Measurements from ENCODE around the gene NOD2. TPM values are rescaled to one million over a fixed set of nuclear protein-coding genes. Genes with fewer than 3 reads are reported as not detected.

The NOD2 gene
- total RNA-seq, 1 experiment from 2014 or later: 0.07 TPM

DNA sequence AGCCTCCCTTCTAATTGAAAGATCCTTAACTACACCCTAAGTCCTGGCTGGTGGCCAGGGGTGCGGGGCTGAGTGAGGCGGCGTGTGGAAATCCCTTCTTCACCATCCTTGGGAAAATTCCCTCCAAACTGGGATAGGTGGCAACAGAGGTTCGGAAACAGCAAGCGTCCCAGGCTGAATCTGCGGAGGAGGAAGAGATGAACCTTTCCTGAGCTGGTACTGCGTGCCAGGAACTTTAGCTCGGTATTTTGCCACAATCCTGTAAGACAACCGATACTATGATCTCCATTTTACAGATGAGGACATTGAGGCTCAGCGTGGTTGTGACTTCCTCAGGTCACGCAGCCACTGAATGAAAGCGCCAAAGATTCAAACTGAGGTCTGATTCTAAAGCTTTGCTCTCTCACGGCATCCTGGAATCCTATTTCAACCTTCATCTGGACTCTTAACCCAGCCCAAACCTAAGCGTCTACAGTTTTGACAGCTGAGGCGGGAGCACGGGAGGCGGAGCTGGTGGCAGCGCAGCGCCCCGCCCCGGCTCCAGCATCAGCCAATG, 47.9 kb downstream of the NOD2 start:
- CTCF ChIA-PET: interaction anchor here (0.6 to 1.3 kb wide), 4 partner anchors 65 to 373 kb away, joined by 3 to 19 read pairs (median 4); partner anchors contain the start of gene BRD7
- BruUV-seq (replicated peaks): TSS peak; percentile 37
- Histone ChIP-seq H3K27ac (ENCODE audit: low read length) (no peak overlapping the region), H3K4me1 (ENCODE audit: insufficient read depth, low read length) (peaks cover 34% of the 10 kb centered on the region), H3K79me2 (ENCODE audit: low read length) (no peaks in the 10 kb centered on the region), H3K4me3 (ENCODE audit: low read length) (peak overlapping the region; percentile 69), H4K20me1 (ENCODE audit: low read length) (no peaks in the 10 kb centered on the region), H3K4me2 (ENCODE audit: low read length) (peak overlapping the region; percentile 95), H3K36me3 (ENCODE audit: low read depth, low read length) (no peaks in the 10 kb centered on the region), H3K27me3 (ENCODE audit: low read length) (no peaks in the 10 kb centered on the region), H2AFZ (ENCODE audit: low read length) (peak overlapping the region; percentile 94), H3K9ac (ENCODE audit: low read length) (no peak overlapping the region; the same call in 1 of the 2 replicates), H3K9me3 (ENCODE audit: low read length) (no peaks in the 10 kb centered on the region), H3K9me2 (replicated peaks; ENCODE audit: low read length) (no peaks in the 10 kb centered on the region), H3F3A (ENCODE audit: low read length, unreplicated experiment) (no peaks in the 10 kb centered on the region)
- no peak for DNase-seq
- TF ChIP-seq, protein P1, sequence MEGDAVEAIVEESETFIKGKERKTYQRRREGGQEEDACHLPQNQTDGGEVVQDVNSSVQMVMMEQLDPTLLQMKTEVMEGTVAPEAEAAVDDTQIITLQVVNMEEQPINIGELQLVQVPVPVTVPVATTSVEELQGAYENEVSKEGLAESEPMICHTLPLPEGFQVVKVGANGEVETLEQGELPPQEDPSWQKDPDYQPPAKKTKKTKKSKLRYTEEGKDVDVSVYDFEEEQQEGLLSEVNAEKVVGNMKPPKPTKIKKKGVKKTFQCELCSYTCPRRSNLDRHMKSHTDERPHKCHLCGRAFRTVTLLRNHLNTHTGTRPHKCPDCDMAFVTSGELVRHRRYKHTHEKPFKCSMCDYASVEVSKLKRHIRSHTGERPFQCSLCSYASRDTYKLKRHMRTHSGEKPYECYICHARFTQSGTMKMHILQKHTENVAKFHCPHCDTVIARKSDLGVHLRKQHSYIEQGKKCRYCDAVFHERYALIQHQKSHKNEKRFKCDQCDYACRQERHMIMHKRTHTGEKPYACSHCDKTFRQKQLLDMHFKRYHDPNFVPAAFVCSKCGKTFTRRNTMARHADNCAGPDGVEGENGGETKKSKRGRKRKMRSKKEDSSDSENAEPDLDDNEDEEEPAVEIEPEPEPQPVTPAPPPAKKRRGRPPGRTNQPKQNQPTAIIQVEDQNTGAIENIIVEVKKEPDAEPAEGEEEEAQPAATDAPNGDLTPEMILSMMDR (conservative IDR thresholded peaks at IDR 0.05; ENCODE audit: low read depth, low read length): no peak
- TF ChIP-seq EZH2 (IDR thresholded peaks at IDR 0.05; ENCODE audit: low read length, unreplicated experiment): no peak
- no peak for TF ChIP-seq EZH2phosphoT487 (IDR thresholded peaks at IDR 0.05; ENCODE audit: borderline replicate concordance, low read length)
- intact Hi-C loops (cut with micrococcal nuclease): loop anchor here (10.0 kb wide), 1 partner anchor 377 kb away; the partner anchor contains the start of gene BRD7
- ATAC-seq: no peak; the same call in 1 of the 2 replicates
- POLR2A ChIA-PET (ENCODE audit: unreplicated experiment): interaction anchor here (0.7 kb wide), 1 partner anchor 47 kb away, joined by 3 read pairs; no protein-coding TSS in a partner anchor

DNA sequence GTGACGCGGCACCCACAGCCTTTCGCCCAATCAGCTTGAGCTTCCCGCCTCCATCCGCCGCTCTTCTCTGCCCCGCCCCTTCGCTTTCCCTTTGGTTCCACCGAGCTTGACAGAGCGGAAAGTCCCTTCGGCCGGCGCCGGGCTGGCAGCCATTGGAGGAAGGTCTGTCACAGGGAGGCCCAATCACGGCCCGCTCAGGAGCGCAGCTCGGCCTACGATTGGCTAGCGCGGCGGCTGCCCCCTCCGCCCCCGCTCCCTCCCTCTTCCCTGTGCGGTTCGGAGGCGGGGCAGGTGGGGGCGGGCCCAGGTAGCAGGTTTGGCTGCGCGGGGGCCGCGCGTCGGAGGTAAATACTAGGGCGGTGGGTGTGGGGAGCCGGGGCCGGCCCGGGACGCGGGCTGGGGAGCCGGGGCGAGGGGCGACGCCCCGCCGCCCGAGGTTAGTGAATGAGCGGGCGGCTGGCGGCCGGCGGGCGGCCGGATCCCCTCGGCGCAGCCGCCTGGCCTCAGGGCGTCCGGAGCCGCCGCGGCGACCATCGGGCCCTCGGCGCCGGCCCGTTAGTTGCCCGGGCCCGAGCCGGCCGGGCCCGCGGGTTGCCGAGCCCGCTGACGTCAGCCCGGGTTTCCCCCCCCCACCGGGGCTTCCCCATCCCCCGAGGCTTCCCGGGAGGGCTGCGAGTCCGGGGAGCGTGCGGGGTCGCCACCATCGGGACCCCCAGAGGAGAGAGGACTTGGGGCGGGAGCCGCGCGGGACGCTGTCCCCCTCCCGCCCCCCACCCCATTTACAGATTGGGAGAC, 48.6 kb downstream of the NOD2 start, which contains the start of gene CYLD:
Gene CYLD, plus strand, starts transcription at position 306 of the 795 bp plus-strand sequence. CDS start 7,613 bp downstream, outside the sequence.
- peak within 1 kb of the TSS; percentile 95 for H3K4me2 ChIP-seq (ENCODE audit: low read length)
- H2AFZ ChIP-seq (ENCODE audit: low read length): peak within 1 kb of the TSS; percentile 94
- CTCF ChIA-PET: interaction anchor here (0.6 to 1.3 kb wide), 4 partner anchors 64 to 373 kb away, joined by 3 to 19 read pairs (median 4); partner anchors contain the start of gene BRD7
- TF ChIP-seq EZH2 (IDR thresholded peaks at IDR 0.05; ENCODE audit: low read length, unreplicated experiment) (no peak), EZH2phosphoT487 (IDR thresholded peaks at IDR 0.05; ENCODE audit: borderline replicate concordance, low read length) (no peak)
- TF ChIP-seq, protein P1 (conservative IDR thresholded peaks at IDR 0.05; ENCODE audit: low read depth, low read length): no peak
- H3F3A ChIP-seq (ENCODE audit: low read length, unreplicated experiment): no peaks in the 10 kb centered on the region
- H3K9ac ChIP-seq (ENCODE audit: low read length): peak within 1 kb of the TSS; percentile 58
- ATAC-seq (peak; percentile 97), DNase-seq (peak; percentile 97)
- H3K79me2 ChIP-seq (ENCODE audit: low read length): no peaks in the 10 kb centered on the region
- no peak within 1 kb of the TSS for H3K27ac ChIP-seq (ENCODE audit: low read length)
- H4K20me1 ChIP-seq (ENCODE audit: low read length): no peaks in the 10 kb centered on the region
- BruUV-seq (replicated peaks): no TSS peak
- intact Hi-C loops (cut with micrococcal nuclease): loop anchor here (1.0 to 10.0 kb wide), 2 partner anchors 64 to 377 kb away; partner anchors contain the start of gene BRD7
- no peaks in the 10 kb centered on the region for H3K36me3 ChIP-seq (ENCODE audit: low read depth, low read length)
- no peaks in the 10 kb centered on the region for H3K27me3 ChIP-seq (ENCODE audit: low read length)
- H3K4me3 ChIP-seq (ENCODE audit: low read length): peak within 1 kb of the TSS; percentile 77
- H3K9me3 ChIP-seq (ENCODE audit: low read length): no peaks in the 10 kb centered on the region
- H3K9me2 ChIP-seq (replicated peaks; ENCODE audit: low read length): no peaks in the 10 kb centered on the region
- peaks cover 34% of the 10 kb centered on the region for H3K4me1 ChIP-seq (ENCODE audit: insufficient read depth, low read length)
- POLR2A ChIA-PET (ENCODE audit: unreplicated experiment): interaction anchor here (0.7 kb wide), 1 partner anchor 47 kb away, joined by 3 read pairs; no protein-coding TSS in a partner anchor

Data from PC-3 (cell line).